BE2C (cell line): ENCODE results near the gene PTPRD.
"Not testable (repeated sequence)": the region's sequence is repeated elsewhere in the genome, so short reads cannot be mapped to it uniquely, and the experiment has no call there.

Experiments used
- DNase-seq: peaks from one replicate; pipeline ENCODE4 v3.0.0-alpha.2; 2020
- H3K27me3 ChIP-seq: fragments of 250-450 bp; sonication (Bioruptor Pico); 2 replicates; pipeline ENCODE4 v1.5.1; 2020; ENCODE audit warnings: mild to moderate bottlenecking
- H3K36me3 ChIP-seq: fragments of 250-450 bp; sonication (Bioruptor Pico); 2 replicates; pipeline ENCODE4 v1.5.1; 2020; ENCODE audit warnings: mild to moderate bottlenecking
- H3K4me1 ChIP-seq: fragments of 250-450 bp; sonication (Bioruptor Pico); 2 replicates; pipeline ENCODE4 v1.5.1; 2020
- H3K4me3 ChIP-seq: 2 replicates; pipeline ENCODE4 v1.5.1; 2011; ENCODE audit warnings: low read depth, low read length
- H3K9me3 ChIP-seq: fragments of 250-450 bp; sonication (Bioruptor Pico); 2 replicates; pipeline ENCODE4 v1.5.1; 2020
- CTCF ChIP-seq: IDR thresholded peaks from 2 replicates; pipeline ENCODE4 v1.5.1; 2012; ENCODE audit warnings: mild to moderate bottlenecking, low read depth, low read length

The PTPRD gene

GRCh38 chr9:8946461-8946860, 1666.3 kb downstream of the PTPRD start:
- Histone ChIP-seq H3K27me3 (no peaks in the 10 kb centered on the region), H3K36me3 (no peaks in the 10 kb centered on the region), H3K4me1 (no peaks in the 10 kb centered on the region), H3K9me3 (no peaks in the 10 kb centered on the region), H3K4me3 (no peak overlapping the region)
- no peak for TF ChIP-seq CTCF
- DNase-seq = no peak

- no peaks in the 10 kb centered on the region for H3K9me3 ChIP-seq
- DNase-seq = no peak
- H3K4me1 ChIP-seq = no peaks in the 10 kb centered on the region
- no peaks in the 10 kb centered on the region for H3K27me3 ChIP-seq
- TF ChIP-seq CTCF = no peak
- H3K36me3 ChIP-seq = no peaks in the 10 kb centered on the region
- H3K4me3 ChIP-seq = no peak overlapping the region
These were observed 1669.4 kb downstream of the PTPRD start for GRCh38 chr9:8943392-8943791.

GRCh38 chr9:8940650-8941049, 1672.2 kb downstream of the PTPRD start:
- Histone ChIP-seq H3K4me1 (no peaks in the 10 kb centered on the region), H3K9me3 (no peaks in the 10 kb centered on the region), H3K4me3 (no peak overlapping the region), H3K27me3 (no peaks in the 10 kb centered on the region), H3K36me3 (no peaks in the 10 kb centered on the region)
- DNase-seq = no peak
- no peak for TF ChIP-seq CTCF

GRCh38 chr9:8926461-8926860, 1686.3 kb downstream of the PTPRD start:
- Histone ChIP-seq H3K4me1 (no peaks in the 10 kb centered on the region), H3K36me3 (no peaks in the 10 kb centered on the region), H3K4me3 (no peak overlapping the region), H3K9me3 (no peaks in the 10 kb centered on the region), H3K27me3 (no peaks in the 10 kb centered on the region)
- no peak for DNase-seq
- TF ChIP-seq CTCF = no peak

- DNase-seq = no peak
- Histone ChIP-seq H3K9me3 (no peaks in the 10 kb centered on the region), H3K36me3 (no peaks in the 10 kb centered on the region), H3K27me3 (no peaks in the 10 kb centered on the region), H3K4me3 (no peak overlapping the region), H3K4me1 (no peaks in the 10 kb centered on the region)
- TF ChIP-seq CTCF = no peak
These were observed 1688.2 kb downstream of the PTPRD start for GRCh38 chr9:8924562-8924961.

GRCh38 chr9:8920478-8921183, 1692.2 kb downstream of the PTPRD start:
- H3K4me3 ChIP-seq, H3K36me3 ChIP-seq, H3K9me3 ChIP-seq, DNase-seq, H3K27me3 ChIP-seq, H3K4me1 ChIP-seq: not testable (repeated sequence)
